HG02610 (cell line): ENCODE measurements around the gene ACACB.

Experiments used
- ATAC-seq: cut with Tn5 transposase; IDR thresholded peaks from one replicate; pipeline ENCODE4 v1.9.1; 2021; ENCODE audit warnings: mild to moderate bottlenecking, moderate library complexity; ENCODE audit not compliant: unreplicated experiment

The ACACB gene

DNA sequence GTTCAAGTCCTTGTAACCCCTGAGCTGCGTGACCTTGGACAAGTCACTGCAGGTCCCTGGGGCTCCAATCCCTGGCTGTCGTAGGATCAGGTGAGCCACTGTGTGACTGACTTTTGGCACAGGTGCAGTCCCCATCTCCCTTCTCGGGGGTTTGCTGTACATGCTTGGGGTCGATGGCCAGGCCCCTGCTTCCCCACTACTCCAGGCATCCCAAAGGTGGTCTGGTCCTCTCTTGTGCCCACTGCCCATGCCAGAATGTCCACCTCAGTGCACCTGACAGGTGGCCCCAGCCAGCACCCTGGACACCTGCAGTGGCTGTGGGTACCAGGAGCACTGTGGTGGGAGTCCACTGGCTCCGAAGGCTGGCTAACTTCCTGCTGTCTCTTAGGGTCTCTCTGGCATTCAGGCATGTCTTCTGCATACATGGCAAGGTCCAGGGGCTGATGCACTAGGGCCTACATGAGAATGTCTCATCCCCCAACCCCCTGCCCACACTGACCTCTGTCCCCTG, 178.0 kb downstream of the ACACB start:
- no peak for ATAC-seq

- ATAC-seq, result no peak
Observed at GRCh38 chr12:109295764-109296425, 179.5 kb downstream of the ACACB start.

DNA sequence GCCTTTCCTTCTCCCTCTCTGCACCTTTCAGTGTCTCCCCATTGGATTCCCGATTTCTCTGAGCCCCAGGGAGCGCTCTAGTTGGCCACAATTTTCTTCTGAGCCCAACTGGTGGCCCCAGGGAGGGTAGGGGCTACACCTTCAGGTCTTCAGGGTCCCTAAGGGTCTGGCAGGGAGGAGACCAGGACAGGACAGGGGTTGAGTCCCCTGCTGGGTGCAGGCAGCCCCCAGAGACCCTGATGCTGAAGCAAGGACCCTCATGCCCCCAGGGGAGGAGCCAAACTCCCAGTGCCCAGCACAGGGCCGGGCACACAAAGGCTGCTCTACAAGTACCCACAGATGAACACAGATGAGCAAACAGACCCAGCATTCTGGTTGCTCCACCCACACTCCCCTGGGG, 180.0 kb downstream of the ACACB start:
- no peak for ATAC-seq

GRCh38 chr12:109299849-109300248, 183.5 kb downstream of the ACACB start:
- no peak for ATAC-seq

GRCh38 chr12:109301643-109302168, 185.3 kb downstream of the ACACB start:
- no peak for ATAC-seq

GRCh38 chr12:109302358-109302757, 186.0 kb downstream of the ACACB start:
- ATAC-seq, result no peak

DNA sequence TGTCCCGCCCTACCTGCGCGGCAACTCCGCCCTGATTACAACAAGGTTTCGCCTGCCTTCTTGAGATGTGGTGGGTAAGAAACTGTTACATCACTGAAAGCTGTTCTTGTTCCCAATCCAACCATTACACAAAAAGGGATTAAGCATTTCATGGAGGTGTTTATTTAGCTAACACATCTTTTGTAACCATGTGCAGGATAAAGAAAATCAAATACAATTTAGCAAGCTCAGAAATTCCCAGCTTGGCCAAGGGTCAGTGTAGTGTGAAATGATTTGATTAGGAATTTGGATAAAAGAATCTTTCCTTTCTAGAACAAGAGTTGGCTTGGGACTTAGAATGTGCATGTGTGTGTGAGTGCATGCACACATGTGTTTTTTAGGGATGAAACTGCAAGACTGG, 186.4 kb downstream of the ACACB start:
- ATAC-seq, result no peak

GRCh38 chr12:109304485-109304884, 188.1 kb downstream of the ACACB start:
- ATAC-seq, result no peak

DNA sequence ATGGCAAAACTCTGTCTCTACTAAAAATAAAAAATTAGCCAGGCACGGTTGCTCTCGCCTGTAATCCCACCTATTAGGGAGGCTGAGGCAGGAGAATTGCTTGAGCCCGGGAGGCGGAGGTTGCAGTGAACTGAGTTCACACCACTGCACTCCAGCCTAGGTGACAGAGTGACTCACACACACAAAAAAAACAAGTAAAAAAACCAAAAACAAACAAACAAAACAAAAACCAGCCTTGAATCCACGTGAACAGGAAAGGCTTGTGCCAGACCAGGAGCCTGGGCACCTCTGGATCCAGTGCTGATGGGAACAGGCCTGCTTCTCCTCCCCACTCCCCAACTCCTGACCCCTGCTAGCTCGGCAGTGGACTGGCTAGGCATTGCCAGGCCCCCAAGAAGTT, 189.2 kb downstream of the ACACB start:
- ATAC-seq, result no peak

- no peak for ATAC-seq
Observed at GRCh38 chr12:109307051-109307450, 190.7 kb downstream of the ACACB start.

DNA sequence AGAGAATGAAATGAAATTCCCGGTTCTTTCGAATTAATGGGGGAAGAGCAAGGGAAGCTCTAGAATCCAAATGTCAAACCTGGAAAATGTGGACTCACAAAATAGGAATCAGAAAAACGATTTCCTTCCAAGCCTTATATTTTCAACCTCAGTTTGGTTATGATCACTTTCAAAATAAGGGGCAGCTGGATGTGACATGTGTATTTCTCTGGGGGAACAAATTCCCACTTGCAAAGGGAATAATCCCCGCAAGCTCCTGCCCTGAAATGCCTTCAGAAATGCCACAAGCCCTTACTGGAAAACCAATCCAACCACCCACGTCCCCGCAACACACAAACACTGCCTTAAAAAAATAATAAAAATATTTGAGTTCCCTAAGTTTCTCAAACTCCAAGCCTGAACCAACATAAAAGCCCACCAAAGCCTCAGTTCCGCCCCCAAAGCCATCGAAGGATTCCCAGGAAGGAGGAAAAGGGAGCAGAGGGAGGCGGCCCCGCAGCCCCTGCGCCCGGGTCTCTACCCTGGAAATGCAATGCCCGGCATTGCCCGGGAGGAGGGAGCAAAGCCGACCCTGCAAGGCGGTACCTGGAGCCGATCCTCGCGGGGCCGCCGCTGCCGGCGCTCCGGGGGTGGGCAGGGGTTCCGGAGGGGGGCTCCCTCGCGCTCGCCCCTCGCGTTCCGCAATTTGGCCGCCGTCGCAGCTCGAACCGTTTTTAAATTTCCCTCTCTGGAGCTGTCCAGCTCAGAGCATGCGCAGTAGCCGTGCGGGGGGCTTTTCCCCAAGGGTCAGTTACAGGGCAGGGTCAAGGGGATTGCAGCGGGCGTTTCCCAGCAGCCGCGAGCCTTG, 192.4 kb downstream of the ACACB start, which contains the start of gene FOXN4:
FOXN4 (minus strand) TSS at position 751 of the 847 bp plus-strand sequence. CDS start 963 bp downstream, outside the sequence.
- no peak for ATAC-seq

GRCh38 chr12:109309381-109310246, 193.2 kb downstream of the ACACB start:
- no peak for ATAC-seq

GRCh38 chr12:109310247-109311125, 194.1 kb downstream of the ACACB start:
- ATAC-seq, result no peak
